HG02759 (cell line): ENCODE data around the gene SPEF1.
A peak's percentile ranks its signal among the peaks of the same experiment; 100 is the strongest.
"Not testable (repeated sequence)": the region's sequence is repeated elsewhere in the genome, so short reads cannot be mapped to it uniquely, and the experiment has no call there.

Experiments used
- ATAC-seq: cut with Tn5 transposase; IDR thresholded peaks from one replicate; pipeline ENCODE4 v1.9.1; 2021; ENCODE audit warnings: mild to moderate bottlenecking, moderate library complexity; ENCODE audit not compliant: unreplicated experiment

SPEF1 gene

DNA sequence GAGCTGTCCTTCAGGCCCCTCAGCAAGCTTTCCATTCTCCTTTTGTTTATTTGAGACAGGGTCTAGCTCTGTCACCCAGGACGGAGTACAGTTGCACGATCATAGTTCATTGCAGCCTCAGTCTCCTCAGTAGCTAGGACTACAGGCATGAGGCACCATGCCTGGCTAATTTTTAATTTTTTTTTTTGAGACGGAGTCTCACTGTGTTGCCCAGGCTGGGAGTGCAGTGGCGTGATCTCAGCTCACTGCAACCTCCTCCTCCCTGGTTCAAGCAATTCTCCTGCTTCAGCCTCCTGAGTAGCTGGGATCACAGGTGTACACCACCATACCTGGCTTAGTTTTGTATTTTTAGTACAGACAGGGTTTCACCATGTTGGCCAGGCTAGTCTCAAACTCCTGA is 8.0 kb upstream of the SPEF1 start:
- not testable (repeated sequence) for ATAC-seq

DNA sequence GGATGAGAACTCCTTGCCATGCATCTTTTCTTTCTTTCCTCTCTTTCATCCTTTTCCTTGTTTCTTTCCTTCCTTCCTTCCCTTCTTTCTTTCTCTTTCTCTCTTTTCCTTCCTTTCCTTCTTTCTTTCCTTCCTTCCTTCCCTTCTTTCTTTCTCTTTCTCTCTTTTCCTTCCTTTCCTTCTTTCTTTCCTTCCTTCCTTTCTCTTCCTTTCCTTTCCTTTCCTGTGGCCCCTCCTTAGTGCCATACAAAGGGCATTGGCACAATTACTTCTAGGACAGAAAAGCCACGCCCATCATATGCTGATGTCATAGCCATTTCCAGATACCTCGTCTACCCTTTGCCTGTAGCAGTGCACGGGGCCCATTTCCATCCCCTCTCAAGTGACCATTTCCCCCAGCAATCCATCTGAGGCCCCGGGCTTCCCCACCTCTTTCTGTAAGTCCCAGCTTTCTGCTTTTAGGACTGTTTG is 7.5 kb upstream of the SPEF1 start:
- ATAC-seq, result no peak

DNA sequence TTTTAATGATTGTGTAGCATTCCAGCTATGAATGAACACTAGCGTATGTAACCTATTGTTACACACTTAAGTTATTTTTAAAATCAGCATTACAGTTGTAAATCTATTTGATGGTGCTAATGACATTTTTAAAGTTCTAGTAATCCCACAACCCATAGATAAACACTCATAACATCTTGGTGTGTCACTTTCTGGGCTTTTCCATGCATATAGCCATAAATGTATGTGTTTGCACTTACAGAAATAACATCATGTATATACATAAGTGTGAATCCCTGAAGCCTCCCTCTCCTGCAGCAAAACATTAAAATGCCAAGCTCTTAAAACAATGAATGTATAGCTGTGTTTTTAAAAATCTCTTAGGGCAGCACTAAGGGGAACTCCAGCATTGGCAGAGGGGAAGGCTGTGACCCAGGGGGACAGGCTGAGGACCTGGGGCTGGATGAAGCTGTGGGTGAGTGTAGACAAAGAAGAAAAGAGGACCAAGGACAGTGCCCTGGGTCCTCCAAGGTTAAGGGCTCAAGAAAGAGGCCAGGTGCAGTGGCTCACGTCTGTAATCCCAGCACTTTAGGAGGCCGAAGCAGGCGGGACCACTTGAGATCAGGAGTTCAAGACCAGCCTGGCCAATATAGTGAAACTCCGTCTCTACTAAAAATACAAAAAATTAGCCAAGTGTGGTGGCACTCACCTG is 6.2 kb upstream of the SPEF1 start:
- ATAC-seq, result no peak

DNA sequence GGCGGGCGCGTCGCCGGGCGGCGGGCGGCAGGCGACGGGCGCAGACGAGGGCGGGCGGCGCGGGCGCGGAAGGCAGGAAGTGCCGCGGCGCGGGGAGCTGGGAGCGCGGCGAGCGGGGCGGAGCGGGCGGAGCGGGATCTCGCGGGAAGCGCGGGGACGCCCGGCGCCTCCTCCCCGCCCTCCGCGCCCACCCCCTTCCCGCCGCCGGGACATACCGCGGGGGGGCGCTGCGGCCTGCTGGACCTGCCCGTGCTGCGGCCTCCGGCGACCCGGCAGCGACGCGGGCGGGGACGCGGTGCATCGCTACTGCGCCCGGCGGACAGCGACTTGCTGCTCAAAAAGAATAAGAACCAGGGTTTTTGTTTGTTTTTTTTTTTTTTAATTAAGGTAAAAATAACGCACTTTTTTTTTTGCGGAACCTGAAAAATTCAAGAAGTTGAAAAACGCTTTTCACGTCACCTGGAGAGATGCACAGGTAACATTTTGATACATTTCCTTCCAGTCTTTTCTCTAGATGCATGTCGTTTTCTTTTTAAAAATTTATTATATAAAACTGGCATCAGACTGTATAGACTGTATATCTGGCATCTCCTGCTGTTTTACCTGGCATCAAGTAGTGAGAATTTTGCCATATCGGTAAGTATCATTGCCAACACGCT is 5.5 kb upstream of the SPEF1 start, which contains the start of gene CENPB:
Gene CENPB, minus strand, starts transcription at position 76 of the 659 bp plus-strand sequence. CDS start 257 bp downstream, outside the sequence.
- ATAC-seq, result peak; percentile 90

DNA sequence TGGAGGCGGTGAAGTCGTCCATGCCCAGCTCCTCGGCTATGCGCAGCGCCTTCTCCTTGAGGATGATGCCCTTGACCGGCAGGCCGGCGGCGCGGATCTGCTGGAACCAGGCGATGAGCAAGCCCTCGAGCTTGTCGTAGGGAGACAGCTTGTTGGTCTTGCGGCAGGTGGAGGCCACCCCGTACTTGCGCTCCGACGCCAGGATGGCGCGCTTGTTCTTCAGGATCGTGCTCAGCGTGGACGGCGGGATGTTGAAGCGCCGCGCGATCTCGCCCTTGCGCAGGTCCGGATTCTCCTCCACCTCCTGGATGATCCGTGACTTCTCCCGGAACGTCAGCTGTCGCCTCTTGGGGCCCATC is 4.9 kb upstream of the SPEF1 start:
- ATAC-seq, result peak; percentile 31

DNA sequence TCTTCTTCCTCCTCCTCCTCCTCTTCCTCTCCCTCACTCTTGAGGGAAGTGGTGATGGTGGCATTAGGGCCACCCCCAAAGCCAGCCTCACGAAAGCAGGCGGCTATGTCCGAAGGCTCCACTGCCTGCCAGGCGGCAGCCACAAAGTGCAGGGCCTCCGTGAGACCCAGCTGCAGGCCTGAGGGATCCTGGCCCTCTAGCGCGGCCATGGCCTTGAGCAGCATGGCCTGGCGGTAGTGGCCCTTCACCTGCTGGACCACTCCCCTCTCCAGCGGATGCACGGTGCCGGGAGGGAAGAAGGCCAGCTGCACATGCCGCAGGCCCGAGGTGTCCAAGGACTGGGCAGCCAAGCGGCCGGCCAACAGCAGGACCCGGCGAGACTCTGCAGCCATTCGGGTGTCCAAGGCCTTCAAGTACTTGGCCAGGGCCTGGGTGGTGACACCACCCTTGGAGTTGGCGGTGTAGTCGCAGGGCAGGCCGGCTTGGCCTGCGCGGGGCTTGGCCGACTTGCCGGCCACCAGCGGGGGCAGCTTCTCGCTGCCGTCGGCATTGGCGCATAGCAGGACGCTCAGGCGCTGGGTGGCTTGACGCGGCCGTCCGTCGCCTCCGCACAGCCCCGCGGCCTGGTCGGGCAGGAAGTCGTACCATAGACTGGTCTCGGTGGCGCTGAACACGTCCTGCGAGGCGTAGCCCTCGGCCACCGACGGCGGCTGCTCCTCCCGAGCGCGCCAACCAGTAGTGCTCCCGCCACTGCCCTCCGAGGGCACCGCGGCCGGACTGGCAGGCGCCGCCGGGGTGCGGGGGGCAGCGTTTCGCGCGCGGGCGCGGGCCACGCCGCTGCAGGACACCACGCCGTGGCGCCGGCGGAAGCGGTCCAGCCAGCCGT is 4.2 kb upstream of the SPEF1 start:
- ATAC-seq, result no peak

GRCh38 chr20:3784863-3785239 is 3.6 kb upstream of the SPEF1 start:
- ATAC-seq, result no peak

- ATAC-seq, result no peak
These were observed 3.1 kb upstream of the SPEF1 start for GRCh38 chr20:3784216-3784853.

DNA sequence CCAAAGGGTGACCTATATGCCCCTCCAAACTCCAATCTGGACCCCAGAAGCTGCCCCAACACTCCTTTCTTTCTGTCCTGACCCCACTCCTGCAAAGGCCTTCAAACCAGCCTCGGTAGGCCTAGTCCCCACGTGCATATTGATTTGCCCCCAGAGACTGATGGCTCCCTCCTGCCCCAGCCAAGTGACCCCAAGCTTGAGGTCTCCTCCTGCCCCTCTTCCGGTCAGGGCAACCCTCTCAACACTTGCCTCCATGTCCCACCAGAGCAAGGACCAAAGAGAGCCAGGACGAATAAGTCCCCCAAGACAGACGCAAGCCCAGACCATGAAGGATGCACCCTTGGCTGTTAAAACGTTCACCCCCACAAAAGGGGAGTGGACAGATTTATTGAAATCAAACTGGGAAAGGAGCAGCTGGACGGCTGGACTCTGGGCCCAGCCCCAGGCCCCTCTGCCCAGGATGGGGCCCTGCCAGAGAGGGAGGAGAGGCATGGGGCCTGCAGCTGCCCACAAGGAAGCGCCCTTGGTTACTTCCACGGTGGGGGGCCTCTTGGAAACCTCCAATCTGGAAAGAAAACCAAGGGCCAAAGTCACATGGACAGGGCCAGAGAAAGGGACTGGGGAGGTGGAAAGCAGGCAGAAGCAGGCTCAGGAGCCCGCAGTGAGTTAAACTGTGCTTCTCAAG is 2.4 kb upstream of the SPEF1 start:
- no peak for ATAC-seq

DNA sequence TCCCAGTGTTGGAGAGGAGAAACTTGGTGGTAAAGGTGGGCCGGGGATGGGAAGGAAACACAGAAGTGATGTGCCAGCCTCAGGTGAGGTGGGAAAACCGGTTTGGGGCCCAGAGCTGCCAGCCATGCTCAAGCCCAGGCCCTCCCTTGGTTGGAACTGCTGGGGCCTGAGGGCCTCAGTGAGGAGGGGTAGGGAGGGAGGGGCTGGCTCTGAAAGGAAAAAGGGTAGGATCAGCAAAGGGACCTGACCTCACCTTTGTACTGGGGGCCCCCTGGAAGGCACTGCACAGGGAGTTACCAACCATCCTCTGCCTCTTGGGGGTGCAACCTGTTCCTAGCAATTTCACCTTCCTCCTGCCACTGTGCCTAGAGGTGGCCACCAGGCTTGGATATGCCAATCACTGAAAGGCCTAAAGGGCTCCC is 1.8 kb upstream of the SPEF1 start:
- ATAC-seq, result no peak

DNA sequence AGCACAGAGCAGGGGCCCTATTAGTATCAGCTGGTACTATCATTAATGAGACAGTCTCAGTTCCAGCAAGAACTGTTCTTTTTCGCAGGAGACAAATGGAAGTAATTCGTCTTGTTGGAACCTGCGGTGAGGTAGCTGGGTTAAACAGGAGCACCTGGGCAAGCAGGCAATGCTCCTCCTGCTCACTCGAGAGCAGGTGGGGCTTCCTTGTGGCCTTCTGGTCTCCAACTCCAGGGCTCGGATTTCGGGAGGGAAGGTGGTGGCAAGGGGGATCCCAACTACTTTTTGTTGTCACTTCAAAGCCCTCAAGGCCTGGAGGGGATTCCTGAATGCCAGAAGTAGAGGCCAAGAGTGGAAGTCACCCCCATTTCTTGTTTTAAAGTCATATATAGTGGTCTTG is 1.3 kb upstream of the SPEF1 start:
- ATAC-seq, result no peak

DNA sequence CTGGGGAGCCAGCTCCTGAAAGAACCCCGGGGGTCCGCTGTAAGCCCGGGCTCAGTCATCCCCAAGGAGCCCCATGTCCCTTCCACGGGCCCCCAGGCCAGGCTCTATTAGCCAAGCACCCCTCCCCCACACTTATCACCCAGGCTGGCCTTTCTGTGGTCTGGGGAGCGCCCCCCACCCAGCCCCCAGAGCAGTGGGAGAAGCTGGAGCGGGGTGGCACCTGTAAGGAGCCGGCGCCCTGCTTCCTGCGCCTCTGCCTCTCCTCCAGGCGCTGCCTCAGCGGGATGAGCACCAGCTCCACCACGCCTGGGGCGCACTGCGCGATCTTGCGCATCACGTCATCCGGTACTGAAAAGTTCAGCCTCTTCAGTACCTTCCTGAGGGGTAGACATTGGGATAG is 2.3 kb downstream of the SPEF1 start:
- no peak for ATAC-seq

GRCh38 chr20:3777716-3778629 is 3.3 kb downstream of the SPEF1 start:
- ATAC-seq, result no peak

DNA sequence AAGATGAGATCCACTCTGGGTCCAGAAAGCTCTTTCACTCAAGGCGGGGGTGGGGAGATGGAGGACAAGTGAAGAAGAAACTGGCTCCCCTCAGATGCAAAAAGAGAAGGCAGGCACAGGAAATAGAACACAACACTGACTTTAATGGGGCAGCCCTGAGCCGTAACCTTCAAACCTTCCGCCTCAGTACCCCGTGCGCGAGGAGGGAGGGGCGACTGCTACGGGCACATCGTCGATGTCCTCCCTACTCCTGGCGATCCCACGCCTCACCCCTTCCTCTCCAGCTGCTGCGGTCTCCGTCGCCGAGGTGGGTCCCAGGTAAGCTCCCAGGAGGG is 3.9 kb downstream of the SPEF1 start:
- ATAC-seq, result no peak

DNA sequence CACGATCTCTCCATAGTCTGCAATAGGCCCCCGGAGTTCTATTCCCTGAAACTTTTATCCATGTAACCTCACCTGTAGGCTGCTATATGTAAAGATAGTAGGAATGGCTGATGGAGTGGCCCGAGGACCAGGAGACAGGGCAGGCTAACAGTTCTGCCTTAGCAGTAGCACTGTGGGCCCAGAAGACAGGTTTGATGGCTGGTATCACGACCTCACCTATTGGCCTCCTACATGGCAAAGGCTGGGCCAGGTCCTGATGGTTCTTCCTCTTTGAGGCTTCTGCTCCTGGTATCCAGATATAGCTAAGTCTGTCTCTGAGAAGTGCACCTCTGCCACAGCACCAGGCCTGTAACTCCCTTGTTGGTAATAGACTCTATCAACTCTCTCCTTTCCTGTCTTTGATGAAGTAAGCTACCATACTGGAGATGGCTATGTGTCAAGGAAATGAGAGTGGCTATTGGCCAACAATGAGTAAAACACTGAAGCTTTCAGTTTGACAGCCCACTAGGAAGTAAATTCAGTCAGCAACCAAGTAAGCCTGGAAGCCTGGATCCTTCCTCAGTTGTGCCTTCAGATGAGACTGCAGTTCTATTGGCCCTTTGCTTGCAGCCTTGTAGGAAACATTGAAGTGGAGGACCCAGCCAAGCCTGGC is 5.7 kb downstream of the SPEF1 start:
- ATAC-seq, result no peak

GRCh38 chr20:3771552-3772058 is 9.6 kb downstream of the SPEF1 start:
- ATAC-seq, result no peak

GRCh38 chr20:3768342-3769130 is 12.7 kb downstream of the SPEF1 start:
- ATAC-seq, result peak; percentile 30
